Measurements from ENCODE around the gene NR2C2.
"Not testable (repeated sequence)": the region's sequence is repeated elsewhere in the genome, so short reads cannot be mapped to it uniquely, and the experiment has no call there.

NR2C2 gene

DNA sequence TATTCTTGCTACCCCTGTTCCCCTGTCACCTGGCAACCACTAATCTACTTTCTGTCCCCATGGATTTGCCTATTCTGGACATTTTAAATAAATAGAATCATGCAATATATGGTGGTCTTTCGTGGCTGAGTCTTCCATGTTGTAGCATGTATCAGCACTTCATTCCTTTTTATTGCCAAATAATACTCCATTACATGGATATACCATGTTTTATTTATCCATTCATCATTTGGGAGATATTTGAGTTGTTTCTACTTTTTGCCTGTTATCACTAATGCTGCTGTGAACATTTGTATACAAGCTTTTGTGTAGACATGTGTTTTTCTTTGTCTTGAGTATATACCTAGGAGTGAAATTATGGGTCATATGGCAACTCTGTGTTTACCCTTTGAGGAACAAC is 50.6 kb downstream of the NR2C2 start:
- no peak for ATAC-seq (ENCODE audit: low read depth)
- peaks cover 7% of the 10 kb centered on the region; the same call in 1 of the 2 replicates for H3K36me3 ChIP-seq (ENCODE audit: low read depth)
- no peaks in the 10 kb centered on the region for H3K27me3 ChIP-seq (ENCODE audit: insufficient read depth, poor library complexity, severe bottlenecking)
- TF ChIP-seq, protein P1, sequence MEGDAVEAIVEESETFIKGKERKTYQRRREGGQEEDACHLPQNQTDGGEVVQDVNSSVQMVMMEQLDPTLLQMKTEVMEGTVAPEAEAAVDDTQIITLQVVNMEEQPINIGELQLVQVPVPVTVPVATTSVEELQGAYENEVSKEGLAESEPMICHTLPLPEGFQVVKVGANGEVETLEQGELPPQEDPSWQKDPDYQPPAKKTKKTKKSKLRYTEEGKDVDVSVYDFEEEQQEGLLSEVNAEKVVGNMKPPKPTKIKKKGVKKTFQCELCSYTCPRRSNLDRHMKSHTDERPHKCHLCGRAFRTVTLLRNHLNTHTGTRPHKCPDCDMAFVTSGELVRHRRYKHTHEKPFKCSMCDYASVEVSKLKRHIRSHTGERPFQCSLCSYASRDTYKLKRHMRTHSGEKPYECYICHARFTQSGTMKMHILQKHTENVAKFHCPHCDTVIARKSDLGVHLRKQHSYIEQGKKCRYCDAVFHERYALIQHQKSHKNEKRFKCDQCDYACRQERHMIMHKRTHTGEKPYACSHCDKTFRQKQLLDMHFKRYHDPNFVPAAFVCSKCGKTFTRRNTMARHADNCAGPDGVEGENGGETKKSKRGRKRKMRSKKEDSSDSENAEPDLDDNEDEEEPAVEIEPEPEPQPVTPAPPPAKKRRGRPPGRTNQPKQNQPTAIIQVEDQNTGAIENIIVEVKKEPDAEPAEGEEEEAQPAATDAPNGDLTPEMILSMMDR (IDR thresholded peaks at IDR 0.05; ENCODE audit: poor library complexity, severe bottlenecking) = no peak
- H3K4me3 ChIP-seq (ENCODE audit: severe bottlenecking) = no peak overlapping the region
- H3K4me1 ChIP-seq (ENCODE audit: insufficient read depth, poor library complexity, severe bottlenecking) = no peaks in the 10 kb centered on the region
- no peak overlapping the region for H3K27ac ChIP-seq (ENCODE audit: poor library complexity, severe bottlenecking)
- no peak for DNase-seq (ENCODE audit: low spot score)
- H3K9me3 ChIP-seq (ENCODE audit: severe bottlenecking) = no peaks in the 10 kb centered on the region

GRCh38 chr3:14999182-14999581 is 51.8 kb downstream of the NR2C2 start:
- not testable (repeated sequence) for H3K4me3 ChIP-seq (ENCODE audit: severe bottlenecking); DNase-seq (ENCODE audit: low spot score); H3K27me3 ChIP-seq (ENCODE audit: insufficient read depth, poor library complexity, severe bottlenecking); ATAC-seq (ENCODE audit: low read depth); H3K4me1 ChIP-seq (ENCODE audit: insufficient read depth, poor library complexity, severe bottlenecking); H3K9me3 ChIP-seq (ENCODE audit: severe bottlenecking); H3K27ac ChIP-seq (ENCODE audit: poor library complexity, severe bottlenecking)
- H3K36me3 ChIP-seq (ENCODE audit: low read depth) = peaks cover 13% of the 10 kb centered on the region

- TF ChIP-seq, protein P1 (IDR thresholded peaks at IDR 0.05; ENCODE audit: poor library complexity, severe bottlenecking) = no peak
- ATAC-seq (ENCODE audit: low read depth) (no peak), DNase-seq (ENCODE audit: low spot score) (no peak)
- peaks cover 14% of the 10 kb centered on the region for H3K4me1 ChIP-seq (ENCODE audit: insufficient read depth, poor library complexity, severe bottlenecking)
- H3K4me3 ChIP-seq (ENCODE audit: severe bottlenecking) = no peak overlapping the region
- no peaks in the 10 kb centered on the region for H3K27me3 ChIP-seq (ENCODE audit: insufficient read depth, poor library complexity, severe bottlenecking)
- H3K9me3 ChIP-seq (ENCODE audit: severe bottlenecking) = no peaks in the 10 kb centered on the region
- peaks cover 29% of the 10 kb centered on the region for H3K36me3 ChIP-seq (ENCODE audit: low read depth)
- no peak overlapping the region for H3K27ac ChIP-seq (ENCODE audit: poor library complexity, severe bottlenecking)
Measured at GRCh38 chr3:15007681-15008141, 60.3 kb downstream of the NR2C2 start.

- Histone ChIP-seq H3K4me1 (ENCODE audit: insufficient read depth, poor library complexity, severe bottlenecking) (peaks cover 14% of the 10 kb centered on the region), H3K27ac (ENCODE audit: poor library complexity, severe bottlenecking) (no peak overlapping the region), H3K27me3 (ENCODE audit: insufficient read depth, poor library complexity, severe bottlenecking) (no peaks in the 10 kb centered on the region), H3K9me3 (ENCODE audit: severe bottlenecking) (no peaks in the 10 kb centered on the region), H3K36me3 (ENCODE audit: low read depth) (peaks cover 33% of the 10 kb centered on the region), H3K4me3 (ENCODE audit: severe bottlenecking) (no peak overlapping the region)
- TF ChIP-seq, protein P1 (IDR thresholded peaks at IDR 0.05; ENCODE audit: poor library complexity, severe bottlenecking) = no peak
- no peak for DNase-seq (ENCODE audit: low spot score)
- ATAC-seq (ENCODE audit: low read depth) = no peak
Measured at GRCh38 chr3:15009167-15009566, 61.8 kb downstream of the NR2C2 start.

- Histone ChIP-seq H3K36me3 (ENCODE audit: low read depth) (peaks cover 38% of the 10 kb centered on the region), H3K4me3 (ENCODE audit: severe bottlenecking) (no peak overlapping the region), H3K27me3 (ENCODE audit: insufficient read depth, poor library complexity, severe bottlenecking) (no peaks in the 10 kb centered on the region), H3K27ac (ENCODE audit: poor library complexity, severe bottlenecking) (peak overlapping the region; percentile 38), H3K4me1 (ENCODE audit: insufficient read depth, poor library complexity, severe bottlenecking) (peaks cover 14% of the 10 kb centered on the region), H3K9me3 (ENCODE audit: severe bottlenecking) (no peaks in the 10 kb centered on the region)
- ATAC-seq (ENCODE audit: low read depth) = peak; percentile 83
- TF ChIP-seq, protein P1 (IDR thresholded peaks at IDR 0.05; ENCODE audit: poor library complexity, severe bottlenecking) = no peak
- no peak for DNase-seq (ENCODE audit: low spot score)
Measured at GRCh38 chr3:15010664-15011063, 63.3 kb downstream of the NR2C2 start.
